Adrenal gland (tissue), 12 donors: ENCODE results near the gene MPIG6B. TPM values are rescaled to one million over a fixed set of nuclear protein-coding genes. Genes with fewer than 3 reads are reported as not detected.

Experiments used
- DNase-seq, 7 donors: peaks; one replicate each; pipeline ENCODE4 v3.0.0-alpha.2; 2019 to 2020
- H3K27ac ChIP-seq, 5 donors: fragments of 200-600 bp; sonication (generic) in 4 of 5; 1 replicate in 3 of 5; 2 replicates in 2 of 5; pipeline versions ENCODE4 v1.5.1 to v1.8.0; 2016 to 2020; ENCODE audit warnings: mild to moderate bottlenecking in 1 of 5
- H3K27me3 ChIP-seq: fragments of 200-600 bp; 2 replicates; pipeline ENCODE4 v1.8.0; 2021
- H3K36me3 ChIP-seq, 2 donors: fragments of 200-600 bp; replicated peaks in 1 of 2; 1 replicate in 1 of 2; 2 replicates in 1 of 2; pipeline versions ENCODE4 v1.5.1 to v1.8.0; 2018 to 2022
- H3K4me1 ChIP-seq, 2 donors: fragments of 200-600 bp; replicated peaks in 1 of 2; 1 replicate in 1 of 2; 2 replicates in 1 of 2; pipeline versions ENCODE4 v1.5.1 to v1.8.0; 2018 to 2021
- H3K4me3 ChIP-seq, 4 donors: fragments of 200-600 bp; sonication (generic) in 3 of 4; one replicate each; pipeline ENCODE4 v1.5.1; 2016 to 2018
- H3K9me3 ChIP-seq, 3 donors: fragments of 200-600 bp; sonication (generic) in 1 of 3; replicated peaks in 1 of 3; 1 replicate in 2 of 3; 2 replicates in 1 of 3; pipeline versions ENCODE4 v1.5.1 to v1.8.0; 2016 to 2021
- CTCF ChIP-seq, 6 experiments: fragments of 450-650 bp in 4 of 6; fragments of 200-600 bp in 2 of 6; sonication (generic) in 1 of 6; IDR thresholded peaks; 1 replicate in 5 of 6; 2 replicates in 1 of 6; pipeline versions ENCODE4 v1.5.1 to v1.8.0; 2016 to 2021; ENCODE audit warnings: antibody characterized with exemption in 6 of 6, mild to moderate bottlenecking in 2 of 6, moderate library complexity in 1 of 6
- POLR2A ChIP-seq, 2 donors: fragments of 450-650 bp; IDR thresholded peaks; one replicate each; pipeline ENCODE4 v1.6.1; 2017; ENCODE audit warnings: antibody characterized with exemption in 2 of 2, mild to moderate bottlenecking in 2 of 2, moderate library complexity in 1 of 2
- WGBS, 4 donors: extraction: QIAGEN DNeasy Blood & Tissue Kit in 2 of 4; methylation state at CpG; one replicate each; pipeline versions ENCODE4 v1.1.5 to v1.1.7; 2013 to 2017; 5-methylcytosine and 5-hydroxymethylcytosine counted together
- intact Hi-C, 2 donors: fragments of 100-400 bp; cut with DNase I; formaldehyde crosslinking; loops; one replicate each; pipeline versions ENCODE4 v1.14.1 to v1.15.0; 2022 to 2023
- microRNA-seq, 3 donors: library from miRNA; unstranded; fragments of <30 nt; microRNA quantifications; one replicate each; pipeline ENCODE4, GENCODE V29; 2017 to 2020
- polyA plus RNA-seq, 3 donors: library from polyadenylated mRNA; stranded (reverse); fragments of 200-250 nt in 2 of 3; fragments of 350-450 nt in 1 of 3; fragmentation: Illumina TruSeq in 1 of 3; extraction: RNeasy Lipid Tissue Mini Kit (QIAGEN cat#74804) in 1 of 3; gene quantifications; one replicate each; pipeline ENCODE4 v1.2.3, GENCODE V29; 2013 to 2014
- small RNA-seq, 2 donors: library from RNA; depleted of rRNA; stranded (forward); fragments of <200 nt; gene quantifications; one replicate each; pipeline ENCODE3, GENCODE V24; 2016
- total RNA-seq, 9 donors: library from RNA; depleted of rRNA in 4 of 9; stranded (reverse); fragments of >200 nt in 4 of 9; fragments of 120-200 nt in 1 of 9; fragmentation: NEBNext Ultra II Directional in 1 of 9; extraction: Animal tissue kit (Norgen Biotek cat#: 25700) in 1 of 9; gene quantifications; one replicate each; pipeline versions ENCODE4 v1.1.0 to v1.2.4, GENCODE V29; 2013 to 2023
- donor health status: healthy with polysubstance abuse.
- donor health status: Bipolar disorder and iron deficiency.
- donor health status: DM: yes; HTN: yes; CAD: no.
- donor health status: DM: no; HTN: no; CAD: no.
- donor health status: DM: no; HTN: no; CAD: no.
- donor health status: DM: yes; HTN: yes; CAD: no.

Gene MPIG6B
- total and polyA plus RNA-seq, 12 donors, result 0.07 to 0.65 (median 0.15) TPM; not detected in 8

GRCh38 chr6:31771992-31772358 lies 48.8 kb downstream of the MPIG6B start:
- 64 to 75% (median 65%) methylated on average over 4 of the region's 4 CpGs for WGBS, 4 donors
- H3K36me3 ChIP-seq, result no peaks in the 10 kb centered on the region
- H3K9me3 ChIP-seq, result no peaks in the 10 kb centered on the region
- H3K27ac ChIP-seq, result no peak overlapping the region
- intact Hi-C loops, result no loop called here
- H3K4me1 ChIP-seq, result peaks cover 2 to 4% of the 10 kb centered on the region in 2 donors
- no peaks in the 10 kb centered on the region for H3K27me3 ChIP-seq
- TF ChIP-seq POLR2A (IDR thresholded peaks at IDR 0.05) (no peak), CTCF (IDR thresholded peaks at IDR 0.05) (no peak)
- H3K4me3 ChIP-seq, result no peak overlapping the region
- no peak for DNase-seq

DNA sequence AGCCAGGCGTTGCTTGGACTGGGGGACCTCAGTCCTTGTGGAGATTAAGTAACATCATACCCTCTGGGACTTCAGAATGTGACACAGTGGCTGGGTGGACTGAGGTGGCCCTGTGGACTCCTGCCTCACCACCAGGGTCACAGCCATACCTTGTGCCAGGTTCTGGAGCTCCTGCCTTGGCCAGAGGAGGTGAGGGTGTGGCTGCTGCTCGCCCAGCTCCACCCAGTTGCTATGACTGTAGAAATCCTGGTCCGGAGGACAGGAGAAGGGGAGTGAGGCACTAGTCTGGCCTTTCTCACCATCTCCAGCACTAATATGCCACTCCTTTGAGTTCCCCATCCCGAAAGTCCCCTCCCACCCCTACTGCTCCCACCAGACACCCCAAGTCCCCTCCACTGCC lies 52.0 kb downstream of the MPIG6B start:
- no peaks in the 10 kb centered on the region for H3K9me3 ChIP-seq
- DNase-seq, result no peak
- H3K27me3 ChIP-seq, result no peaks in the 10 kb centered on the region
- no peak overlapping the region for H3K27ac ChIP-seq
- no peak overlapping the region for H3K4me3 ChIP-seq
- intact Hi-C loops, result no loop called here
- peaks cover 6 to 8% of the 10 kb centered on the region in 2 donors for H3K4me1 ChIP-seq
- WGBS, 4 donors, result 67 to 82% (median 74%) methylated on average over 3 to 4 of the region's 4 CpGs
- H3K36me3 ChIP-seq, result peaks cover 0 to 19% of the 10 kb centered on the region in 2 donors
- TF ChIP-seq POLR2A (IDR thresholded peaks at IDR 0.05) (no peak), CTCF (IDR thresholded peaks at IDR 0.05) (no peak)

GRCh38 chr6:31775633-31776484 lies 52.7 kb downstream of the MPIG6B start:
- H3K36me3 ChIP-seq, result peaks cover 0 to 26% of the 10 kb centered on the region in 2 donors
- peaks cover 6 to 8% of the 10 kb centered on the region in 2 donors for H3K4me1 ChIP-seq
- H3K9me3 ChIP-seq, result no peaks in the 10 kb centered on the region
- H3K27ac ChIP-seq, result no peak overlapping the region
- 74 to 92% (median 83%) methylated on average over 19 to 32 of the region's 32 CpGs for WGBS, 4 donors
- H3K4me3 ChIP-seq, result no peak overlapping the region
- no peaks in the 10 kb centered on the region for H3K27me3 ChIP-seq
- intact Hi-C loops, result no loop called here
- DNase-seq, result no peak
- no peak for TF ChIP-seq CTCF (IDR thresholded peaks at IDR 0.05)
- no peak for TF ChIP-seq POLR2A (IDR thresholded peaks at IDR 0.05)

Small RNA genes within 50 kb of the gene (microRNA-seq; reads per million reads assigned to microRNA genes)
- gene MIR4646, result 0.38 to 0.89 (median 0.85) reads per million in 3 donors

Small RNA genes within 50 kb of the gene (small RNA-seq; reads per million reads assigned to genes)
- gene LY6G6D (0 reads per million in 2 donors), gene MIR4646 (0 reads per million in 2 donors), gene MSH5-SAPCD1 (0 reads per million in 2 donors), gene RNU6-850P (0 reads per million in 2 donors), gene SAPCD1 (0 reads per million in 2 donors)

Other genes with a start within 250 kb of the MPIG6B start
Only the 30 nearest of the 42 such genes appear.
- 1 to 10 TPM in 2 of 9 donors, not detected in 7; 1.2 to 1.4 TPM for gene LTA, start 151.1 kb upstream of the MPIG6B start, total RNA-seq
- gene LTA, start 151.1 kb upstream of the MPIG6B start, polyA plus RNA-seq, result under 1 TPM in 2 of 3 donors, not detected in 1; 0.20 to 0.72 TPM
- 1 to 10 TPM in 5 of 9 donors, under 1 TPM in 3, not detected in 1; 0.33 to 3.2 (median 1.2) TPM for gene TNF, start 147.8 kb upstream of the MPIG6B start, total RNA-seq
- gene TNF, start 147.8 kb upstream of the MPIG6B start, polyA plus RNA-seq, result 1 to 10 TPM in 1 of 3 donors, under 1 TPM in 2; 0.22 to 1.0 (median 0.81) TPM
- gene LTB, start 140.9 kb upstream of the MPIG6B start, total RNA-seq, result 1 to 10 TPM in 3 of 9 donors, under 1 TPM in 3, not detected in 3; 0.35 to 4.3 (median 0.95) TPM
- 1 to 10 TPM in 2 of 3 donors, under 1 TPM in 1; 0.31 to 6.7 (median 4.8) TPM for gene LTB, start 140.9 kb upstream of the MPIG6B start, polyA plus RNA-seq
- gene LST1, start 137.1 kb upstream of the MPIG6B start, total RNA-seq, result 10 to 100 TPM in 8 of 9 donors, 1 to 10 TPM in 1; 5.8 to 29.0 (median 16.9) TPM
- 10 to 100 TPM in 2 of 3 donors, 1 to 10 TPM in 1; 9.7 to 67.8 (median 49.2) TPM for gene LST1, start 137.1 kb upstream of the MPIG6B start, polyA plus RNA-seq
- gene NCR3, start 130.4 kb upstream of the MPIG6B start, total RNA-seq, result under 1 TPM in 1 of 9 donors, not detected in 8; 0.46 TPM
- gene NCR3, start 130.4 kb upstream of the MPIG6B start, polyA plus RNA-seq, result under 1 TPM in 2 of 3 donors, not detected in 1; 0.10 to 0.24 TPM
- gene AIF1, start 108.1 kb upstream of the MPIG6B start, total RNA-seq, result 100 to 1,000 TPM in 1 of 9 donors, 10 to 100 TPM in 8; 15.3 to 104 (median 64.7) TPM
- gene AIF1, start 108.1 kb upstream of the MPIG6B start, polyA plus RNA-seq, result 10 to 100 TPM; 61.4 to 81.6 (median 73.0) TPM
- gene PRRC2A, start 102.7 kb upstream of the MPIG6B start, total RNA-seq, result 100 to 1,000 TPM in 5 of 9 donors, 10 to 100 TPM in 4; 31.9 to 198 (median 103) TPM
- 100 to 1,000 TPM in 2 of 3 donors, 10 to 100 TPM in 1; 55.6 to 419 (median 330) TPM for gene PRRC2A, start 102.7 kb upstream of the MPIG6B start, polyA plus RNA-seq
- gene BAG6, start 70.7 kb upstream of the MPIG6B start, total RNA-seq, result 100 to 1,000 TPM; 113 to 336 (median 299) TPM
- gene BAG6, start 70.7 kb upstream of the MPIG6B start, polyA plus RNA-seq, result 100 to 1,000 TPM; 170 to 799 (median 668) TPM
- gene APOM, start 67.5 kb upstream of the MPIG6B start, total RNA-seq, result 1 to 10 TPM in 8 of 9 donors, not detected in 1; 2.3 to 4.7 (median 3.7) TPM
- gene APOM, start 67.5 kb upstream of the MPIG6B start, polyA plus RNA-seq, result 10 to 100 TPM in 2 of 3 donors, 1 to 10 TPM in 1; 6.4 to 18.2 (median 10.7) TPM
- 10 to 100 TPM; 23.8 to 37.0 (median 27.2) TPM for gene C6orf47, start 62.6 kb upstream of the MPIG6B start, total RNA-seq
- gene C6orf47, start 62.6 kb upstream of the MPIG6B start, polyA plus RNA-seq, result 10 to 100 TPM; 17.9 to 23.6 (median 20.0) TPM
- 10 to 100 TPM; 10.2 to 61.2 (median 16.9) TPM for gene GPANK1, start 58.4 kb upstream of the MPIG6B start, total RNA-seq
- gene GPANK1, start 58.4 kb upstream of the MPIG6B start, polyA plus RNA-seq, result 10 to 100 TPM in 2 of 3 donors, 1 to 10 TPM in 1; 7.4 to 18.3 (median 17.6) TPM
- 100 to 1,000 TPM; 142 to 324 (median 177) TPM for gene CSNK2B, start 57.3 kb upstream of the MPIG6B start, total RNA-seq
- gene CSNK2B, start 57.3 kb upstream of the MPIG6B start, polyA plus RNA-seq, result 100 to 1,000 TPM; 171 to 239 (median 236) TPM
- 10 to 100 TPM in 1 of 9 donors, 1 to 10 TPM in 6, under 1 TPM in 2; 0.48 to 13.3 (median 3.4) TPM for gene LY6G5B, start 53.4 kb upstream of the MPIG6B start, total RNA-seq
- 10 to 100 TPM in 1 of 3 donors, 1 to 10 TPM in 2; 4.2 to 13.4 (median 8.1) TPM for gene LY6G5B, start 53.4 kb upstream of the MPIG6B start, polyA plus RNA-seq
- 1 to 10 TPM in 5 of 9 donors, under 1 TPM in 3, not detected in 1; 0.39 to 2.5 (median 1.8) TPM for gene LY6G5C, start 42.3 kb upstream of the MPIG6B start, total RNA-seq
- gene LY6G5C, start 42.3 kb upstream of the MPIG6B start, polyA plus RNA-seq, result 1 to 10 TPM in 2 of 3 donors, under 1 TPM in 1; 0.75 to 3.6 (median 3.1) TPM
- gene ABHD16A, start 20.0 kb upstream of the MPIG6B start, total RNA-seq, result 10 to 100 TPM; 48.0 to 64.4 (median 54.9) TPM
- 10 to 100 TPM; 38.7 to 73.1 (median 62.9) TPM for gene ABHD16A, start 20.0 kb upstream of the MPIG6B start, polyA plus RNA-seq
- gene LY6G6F, start 16.5 kb upstream of the MPIG6B start, total RNA-seq, result under 1 TPM in 1 of 9 donors, not detected in 8; 0.44 TPM
- gene LY6G6F, start 16.5 kb upstream of the MPIG6B start, polyA plus RNA-seq, result not detected
- not detected for gene LY6G6D, start 8.0 kb upstream of the MPIG6B start, total RNA-seq
- not detected for gene LY6G6D, start 8.0 kb upstream of the MPIG6B start, polyA plus RNA-seq
- not detected for gene LY6G6C, start 1.6 kb upstream of the MPIG6B start, total RNA-seq
- gene LY6G6C, start 1.6 kb upstream of the MPIG6B start, polyA plus RNA-seq, result not detected
- gene DDAH2, start 5.9 kb downstream of the MPIG6B start, total RNA-seq, result 10 to 100 TPM; 21.1 to 52.7 (median 31.5) TPM
- gene DDAH2, start 5.9 kb downstream of the MPIG6B start, polyA plus RNA-seq, result 100 to 1,000 TPM in 2 of 3 donors, 1 to 10 TPM in 1; 6.4 to 202 (median 138) TPM
- 100 to 1,000 TPM; 176 to 426 (median 217) TPM for gene CLIC1, start 13.2 kb downstream of the MPIG6B start, total RNA-seq
- 100 to 1,000 TPM; 109 to 252 (median 146) TPM for gene CLIC1, start 13.2 kb downstream of the MPIG6B start, polyA plus RNA-seq
- gene MSH5, start 16.6 kb downstream of the MPIG6B start, total RNA-seq, result 10 to 100 TPM in 3 of 9 donors, 1 to 10 TPM in 6; 3.0 to 16.7 (median 5.9) TPM
- gene MSH5, start 16.6 kb downstream of the MPIG6B start, polyA plus RNA-seq, result 10 to 100 TPM in 2 of 3 donors, 1 to 10 TPM in 1; 3.6 to 24.5 (median 16.8) TPM
- 1 to 10 TPM in 1 of 9 donors, under 1 TPM in 3, not detected in 5; 0.46 to 2.3 (median 0.84) TPM for gene SAPCD1, start 39.3 kb downstream of the MPIG6B start, total RNA-seq
- gene SAPCD1, start 39.3 kb downstream of the MPIG6B start, polyA plus RNA-seq, result 10 to 100 TPM in 1 of 3 donors, 1 to 10 TPM in 1, under 1 TPM in 1; 0.75 to 17.2 (median 6.0) TPM
- gene VWA7, start 54.0 kb downstream of the MPIG6B start, total RNA-seq, result 1 to 10 TPM in 2 of 9 donors, under 1 TPM in 7; 0.17 to 2.3 (median 0.36) TPM
- gene VWA7, start 54.0 kb downstream of the MPIG6B start, polyA plus RNA-seq, result 1 to 10 TPM in 2 of 3 donors, under 1 TPM in 1; 0.74 to 8.1 (median 1.1) TPM
- gene VARS1, start 72.4 kb downstream of the MPIG6B start, total RNA-seq, result 10 to 100 TPM; 15.0 to 90.8 (median 54.9) TPM
- gene VARS1, start 72.4 kb downstream of the MPIG6B start, polyA plus RNA-seq, result 10 to 100 TPM; 58.6 to 74.6 (median 59.2) TPM
- 10 to 100 TPM; 29.2 to 61.3 (median 43.5) TPM for gene LSM2, start 83.6 kb downstream of the MPIG6B start, total RNA-seq
- 10 to 100 TPM; 28.0 to 55.2 (median 42.8) TPM for gene LSM2, start 83.6 kb downstream of the MPIG6B start, polyA plus RNA-seq
- 1 to 10 TPM in 8 of 9 donors, under 1 TPM in 1; 0.79 to 4.3 (median 1.9) TPM for gene HSPA1L, start 91.9 kb downstream of the MPIG6B start, total RNA-seq
- 1 to 10 TPM; 1.0 to 5.3 (median 1.1) TPM for gene HSPA1L, start 91.9 kb downstream of the MPIG6B start, polyA plus RNA-seq
- gene HSPA1A, start 92.2 kb downstream of the MPIG6B start, total RNA-seq, result 100 to 1,000 TPM; 102 to 261 (median 211) TPM
- gene HSPA1A, start 92.2 kb downstream of the MPIG6B start, polyA plus RNA-seq, result 10 to 100 TPM; 48.5 to 89.4 (median 84.3) TPM
- 100 to 1,000 TPM; 156 to 424 (median 265) TPM for gene HSPA1B, start 104.4 kb downstream of the MPIG6B start, total RNA-seq
- 100 to 1,000 TPM in 1 of 3 donors, 10 to 100 TPM in 2; 29.0 to 102 (median 38.6) TPM for gene HSPA1B, start 104.4 kb downstream of the MPIG6B start, polyA plus RNA-seq
- 100 to 1,000 TPM; 101 to 178 (median 118) TPM for gene NEU1, start 139.4 kb downstream of the MPIG6B start, total RNA-seq
- 10 to 100 TPM; 57.8 to 94.7 (median 85.9) TPM for gene NEU1, start 139.4 kb downstream of the MPIG6B start, polyA plus RNA-seq
- gene SLC44A4, start 155.6 kb downstream of the MPIG6B start, total RNA-seq, result 10 to 100 TPM in 7 of 9 donors, 1 to 10 TPM in 2; 1.2 to 30.1 (median 16.4) TPM
- gene SLC44A4, start 155.6 kb downstream of the MPIG6B start, polyA plus RNA-seq, result 1 to 10 TPM; 4.7 to 7.7 (median 5.1) TPM